DMS53 treated with DMSO at 0.1 percent for 48 hours (cell line): ENCODE data around the gene HCST.
A peak's percentile ranks its signal among the peaks of the same experiment; 100 is the strongest.
"Not testable (repeated sequence)": the region's sequence is repeated elsewhere in the genome, so short reads cannot be mapped to it uniquely, and the experiment has no call there.

Source experiments
- DNase-seq: peaks from one replicate; lab custom pipeline; 2025; ENCODE audit not compliant: unreplicated experiment; lab: John Stamatoyannopoulos, UW

The HCST gene

GRCh38 chr19:35879068-35879467, 23.3 kb upstream of the HCST start:
- no peak for DNase-seq

GRCh38 chr19:35879770-35880317, 22.5 kb upstream of the HCST start:
- peak; percentile 92 for DNase-seq

GRCh38 chr19:35882114-35882832, 20.1 kb upstream of the HCST start:
- DNase-seq: peak; percentile 87

DNA sequence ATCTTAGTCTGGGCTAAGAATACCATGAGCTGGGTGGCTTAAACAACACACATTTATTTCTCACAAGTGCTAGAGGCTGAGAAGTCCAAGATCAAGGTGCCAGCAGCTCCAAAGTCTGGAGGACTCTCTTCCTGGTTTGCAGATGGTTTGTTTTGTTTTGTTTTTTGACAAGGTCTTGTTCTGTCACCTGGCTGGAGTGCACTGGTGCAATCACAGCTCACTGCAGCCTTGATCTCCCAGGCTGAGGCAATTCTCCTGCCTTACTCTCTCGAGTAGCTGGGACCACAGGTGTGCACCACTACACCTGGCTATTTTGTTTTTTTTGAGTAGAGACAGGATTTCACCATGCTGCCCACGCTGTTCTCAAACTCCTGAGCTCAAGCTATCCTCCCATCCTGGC, 18.4 kb upstream of the HCST start:
- DNase-seq: no peak

DNA sequence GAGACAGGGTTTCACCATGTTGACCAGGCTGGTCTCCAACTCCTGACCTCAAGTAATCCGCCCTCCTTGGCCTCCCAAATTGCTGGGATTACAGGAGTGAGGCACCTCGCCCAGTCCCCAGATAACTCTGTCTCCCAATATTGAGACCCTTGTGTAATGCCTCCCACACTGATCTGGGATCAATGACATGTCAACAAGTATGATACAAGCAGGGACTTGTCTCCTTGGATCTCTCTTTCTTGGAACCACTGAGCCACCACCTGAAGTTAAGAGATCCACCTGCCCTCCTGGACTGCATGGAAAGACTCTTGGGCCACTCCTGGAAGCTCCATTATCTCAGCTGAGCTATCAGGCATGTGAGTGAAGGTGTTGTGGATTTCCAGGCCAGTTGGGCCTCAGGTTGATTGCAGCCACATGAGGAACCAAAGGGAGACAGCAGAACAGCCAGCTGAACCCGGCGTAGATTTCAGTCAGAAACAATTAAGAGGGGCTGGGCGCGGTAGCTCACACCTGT, 17.0 kb upstream of the HCST start:
- no peak for DNase-seq

DNA sequence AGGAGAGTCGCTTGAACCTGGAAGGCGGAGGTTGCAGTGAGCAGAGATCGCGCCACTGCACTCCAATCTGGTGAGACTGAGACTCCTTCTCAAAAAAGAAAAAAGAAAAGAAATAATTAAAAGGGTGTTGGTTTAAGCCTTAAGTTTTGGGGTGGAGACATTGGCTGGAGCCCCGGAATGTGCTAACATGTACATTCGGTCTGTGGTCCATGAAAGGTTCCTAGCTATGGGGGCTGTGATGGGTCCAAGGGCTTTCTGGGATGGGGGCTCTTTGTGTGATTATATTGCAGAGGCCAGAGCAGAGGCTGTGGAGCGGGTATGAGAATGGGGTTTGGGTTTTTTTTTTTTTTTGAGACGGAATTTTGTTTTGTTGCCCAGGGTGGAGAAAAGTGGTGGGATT, 16.4 kb upstream of the HCST start:
- DNase-seq: no peak

DNA sequence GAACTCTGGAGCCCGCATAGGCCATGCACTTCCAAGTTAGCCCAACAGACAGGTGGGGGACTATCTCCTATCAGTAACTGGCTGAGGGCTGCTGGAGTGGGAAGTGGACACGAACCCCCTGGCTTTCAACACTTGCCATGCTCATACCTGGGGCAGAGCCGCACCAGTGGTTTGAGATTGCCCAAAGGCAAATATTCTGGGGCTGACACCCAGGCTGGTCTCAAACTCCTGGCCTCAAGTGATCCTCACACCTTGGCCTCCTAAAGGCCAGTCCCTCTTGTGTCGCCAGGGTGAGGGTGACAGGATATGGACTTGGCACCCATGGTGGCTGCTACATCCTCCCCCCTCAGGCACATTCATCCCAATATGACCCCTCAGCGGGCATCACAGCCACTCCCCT, 15.1 kb upstream of the HCST start:
- no peak for DNase-seq

DNA sequence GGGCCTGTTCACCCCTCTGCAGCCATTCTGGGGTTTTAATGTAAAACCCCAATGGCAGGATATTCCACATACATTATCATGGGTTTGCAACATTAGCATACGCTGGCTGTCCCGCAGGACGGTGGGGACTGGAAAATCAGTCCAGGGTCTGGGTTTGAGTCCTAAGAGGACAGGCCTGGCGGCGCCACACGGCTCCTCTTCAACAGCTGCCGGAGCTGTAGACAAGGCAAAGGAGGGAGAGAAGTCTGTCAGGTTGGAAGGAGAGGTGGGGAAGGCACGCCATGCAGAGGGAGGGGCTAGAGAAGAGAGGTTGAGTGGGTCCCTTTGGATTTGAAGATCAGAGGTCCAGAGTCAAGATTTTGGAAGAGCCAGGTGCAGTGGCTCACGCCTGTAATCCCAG, 13.9 kb upstream of the HCST start:
- no peak for DNase-seq

DNA sequence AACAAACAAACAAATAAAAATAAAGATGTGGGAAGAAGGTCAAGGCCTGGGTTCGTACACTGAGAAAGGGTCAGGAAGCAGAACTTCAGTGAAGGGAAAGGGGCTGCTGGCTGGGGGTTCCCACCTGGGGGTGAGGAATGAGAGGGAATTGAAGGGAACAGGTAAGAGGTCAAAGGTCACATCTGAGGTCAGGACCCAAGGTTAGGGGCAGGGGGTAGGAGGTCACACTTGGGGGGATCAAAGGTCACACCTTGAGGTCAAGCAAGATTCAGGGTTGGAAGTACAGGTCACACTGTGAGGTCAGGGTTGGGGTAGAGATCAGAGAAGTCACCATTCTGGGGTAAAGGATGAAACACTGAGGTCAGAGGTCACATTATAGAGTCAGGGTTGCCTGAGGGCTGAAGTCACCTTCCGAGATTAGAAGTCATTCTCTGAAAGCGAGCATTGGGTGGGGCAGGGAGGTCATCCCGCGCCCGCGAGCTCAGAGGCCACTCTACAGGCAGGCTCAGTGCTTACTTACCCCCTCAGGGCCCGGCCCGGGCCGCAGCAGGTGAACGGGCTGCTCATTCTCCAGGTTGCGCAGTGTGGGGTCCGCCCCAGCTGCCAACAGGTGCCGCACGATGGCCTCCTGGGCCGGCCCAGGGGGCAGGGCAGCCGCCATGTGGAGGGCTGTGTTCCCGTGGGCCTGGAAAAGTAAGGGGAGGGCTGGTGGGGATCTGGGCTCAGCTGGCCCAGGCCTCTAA, 12.8 kb upstream of the HCST start:
- no peak for DNase-seq

DNA sequence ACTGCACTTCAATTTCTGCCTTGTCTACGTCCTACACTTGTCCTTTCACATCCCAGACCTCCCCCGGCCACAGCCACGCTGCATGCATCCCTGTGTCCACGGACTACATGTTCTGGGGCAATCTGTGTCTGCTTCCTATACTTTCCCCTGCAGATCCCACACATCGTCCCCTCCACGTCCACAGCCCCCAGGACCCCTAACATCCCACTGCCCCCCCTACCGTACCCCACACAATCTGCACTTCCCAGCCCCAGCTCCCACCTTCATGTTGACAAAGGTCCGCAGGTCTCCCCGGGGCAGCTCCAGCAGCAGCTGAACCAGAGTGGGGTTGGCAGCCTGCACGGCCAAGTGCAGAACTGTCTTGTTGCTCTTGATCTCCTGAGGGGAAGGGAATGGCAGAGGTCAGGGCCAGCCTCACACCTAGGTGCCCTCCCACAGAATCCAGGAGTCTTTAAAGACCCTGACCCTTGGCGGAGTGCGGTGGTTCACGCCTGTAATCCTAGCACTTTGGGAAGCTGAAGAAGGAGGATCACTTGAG, 12.1 kb upstream of the HCST start:
- no peak for DNase-seq

DNA sequence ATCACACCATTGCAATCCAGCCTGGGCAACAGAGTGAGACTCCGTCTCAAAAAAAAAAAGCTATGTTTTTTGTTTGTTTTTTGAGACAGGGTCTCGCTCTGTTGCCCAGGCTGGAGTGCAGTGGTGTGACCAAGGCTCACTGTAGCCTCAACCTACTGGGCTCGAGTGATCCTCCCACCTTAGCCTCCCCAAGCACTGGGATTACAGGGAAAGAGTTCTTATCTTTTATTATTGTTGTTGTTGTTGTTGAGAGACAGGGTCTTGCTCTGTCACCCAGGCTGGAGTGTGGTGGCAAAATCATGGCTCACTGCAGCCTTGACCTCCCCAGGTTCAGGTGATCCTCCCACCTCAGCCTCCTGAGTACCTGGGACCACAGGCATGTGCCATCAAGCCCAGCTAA, 10.5 kb upstream of the HCST start:
- not testable (repeated sequence) for DNase-seq

GRCh38 chr19:35894342-35894741, 8.0 kb upstream of the HCST start:
- DNase-seq: no peak

DNA sequence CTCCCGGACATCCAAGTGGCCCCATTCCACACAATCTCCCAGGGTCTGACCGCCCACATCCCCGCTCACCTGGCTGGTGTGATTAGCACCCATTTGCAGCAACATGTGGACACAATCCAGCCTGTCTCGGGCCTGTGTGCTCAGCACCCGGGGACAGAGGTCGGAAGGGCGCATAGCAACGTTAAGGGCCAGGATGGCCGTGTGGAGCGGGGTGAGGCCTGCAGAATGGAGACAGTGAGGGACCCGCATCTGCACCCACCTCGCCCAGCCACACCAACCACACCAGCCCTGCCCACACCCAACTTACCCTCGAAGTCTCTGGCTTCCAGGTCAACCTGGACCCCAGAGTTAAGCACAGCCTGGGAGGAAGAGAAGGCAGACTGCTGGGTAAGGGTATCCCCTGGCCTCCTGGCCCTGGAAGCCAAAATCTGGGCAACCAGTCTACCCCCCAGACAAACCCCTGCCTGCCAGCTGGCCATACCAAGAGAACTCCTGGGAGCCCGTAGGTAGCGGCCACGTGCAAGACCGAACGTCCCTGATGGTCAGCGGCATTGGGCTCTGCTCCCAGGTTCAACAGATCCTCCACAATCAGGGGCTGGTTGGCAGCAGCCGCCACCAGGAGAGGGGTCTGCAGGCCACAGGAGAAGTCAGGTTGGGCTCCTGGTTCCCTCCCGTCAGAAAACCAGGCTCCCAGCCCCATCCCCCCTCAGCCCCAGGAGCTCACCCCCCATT, 6.3 kb upstream of the HCST start:
- no peak for DNase-seq

DNA sequence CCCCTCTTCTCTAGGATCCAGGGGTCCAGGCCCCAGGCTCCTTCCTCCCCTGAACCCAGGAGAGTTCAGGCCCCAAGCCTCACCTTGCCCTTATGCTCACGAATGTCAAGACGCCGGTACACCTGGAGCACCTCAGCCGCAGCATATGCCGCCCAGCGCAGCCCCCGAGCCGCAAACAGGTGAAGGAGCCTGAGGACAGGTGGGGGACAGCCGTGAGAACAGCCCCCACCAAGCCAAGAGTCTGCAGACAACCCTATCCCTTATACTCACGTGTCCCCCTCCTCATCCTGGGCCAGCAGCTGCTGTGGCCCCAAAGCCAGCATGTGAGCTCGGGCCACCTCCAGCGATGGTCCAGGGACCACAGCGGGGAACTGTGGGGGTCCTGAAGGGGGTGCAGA, 5.7 kb upstream of the HCST start:
- DNase-seq: no peak

- no peak for DNase-seq
These were observed 4.5 kb upstream of the HCST start for GRCh38 chr19:35897706-35898451.

- no peak for DNase-seq
These were observed 3.9 kb upstream of the HCST start for GRCh38 chr19:35898499-35898809.

DNA sequence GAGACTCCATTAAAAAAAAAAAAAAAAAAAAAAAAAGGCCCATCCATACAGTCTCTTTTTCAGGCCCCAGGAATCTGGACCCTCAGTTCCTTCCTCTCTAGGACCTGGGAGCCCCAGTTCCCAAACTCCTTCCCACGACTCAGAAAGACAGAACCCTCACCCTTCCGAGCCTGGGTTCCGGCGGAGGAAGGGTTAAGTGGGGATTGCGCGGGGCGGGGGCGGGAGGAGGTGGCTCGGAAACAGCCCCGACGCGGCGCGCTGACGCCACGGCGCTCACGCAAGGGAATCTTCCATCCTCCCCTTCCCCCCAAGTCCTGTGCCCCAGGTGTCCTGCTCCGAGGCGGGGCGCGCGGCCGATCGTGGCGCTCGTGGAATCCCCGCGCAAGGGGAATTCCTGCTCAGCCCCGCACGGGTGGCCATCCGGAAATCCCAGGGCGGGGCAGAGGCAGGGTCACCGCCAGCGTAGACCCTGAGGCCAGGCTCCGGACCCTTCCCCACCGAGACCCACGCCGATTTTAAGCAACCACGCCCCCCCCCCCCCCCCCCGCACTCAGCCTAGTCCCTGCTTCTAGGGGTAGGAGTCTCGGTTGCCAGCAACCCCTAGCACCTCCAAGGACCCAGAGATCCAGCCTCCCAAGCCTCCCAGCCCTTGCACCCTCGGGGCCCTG, 2.6 kb upstream of the HCST start:
- DNase-seq: peak; percentile 81

GRCh38 chr19:35901055-35901644, 1.2 kb upstream of the HCST start:
- DNase-seq: no peak

- no peak for DNase-seq
These were observed 644 bp downstream of the HCST start for GRCh38 chr19:35902870-35903475.
